Vagina (tissue), 2 donors: ENCODE data around the gene CDH13. TPM values are rescaled to one million over a fixed set of nuclear protein-coding genes. Genes with fewer than 3 reads are reported as not detected.

Source experiments
- DNase-seq, 2 donors: peaks; one replicate each; pipeline ENCODE4 v3.0.0-alpha.2; 2017; ENCODE audit errors: extremely low spot score in 2 of 2
- H3K27ac ChIP-seq: fragments of 200-600 bp; sonication (generic); one replicate; pipeline ENCODE4 v1.5.1; 2019
- H3K27me3 ChIP-seq: fragments of 200-600 bp; sonication (generic); one replicate; pipeline ENCODE4 v1.5.1; 2019
- H3K36me3 ChIP-seq, 2 donors: fragments of 200-600 bp; sonication (generic); one replicate each; pipeline ENCODE4 v1.5.1; 2017 to 2019
- H3K4me1 ChIP-seq: fragments of 200-600 bp; sonication (generic); one replicate; pipeline ENCODE4 v1.5.1; 2019
- H3K4me3 ChIP-seq, 2 donors: fragments of 200-600 bp; sonication (generic); 1 replicate in 1 of 2; 2 replicates in 1 of 2; pipeline ENCODE4 v1.5.1; 2016 to 2019
- H3K9me3 ChIP-seq: fragments of 200-600 bp; sonication (generic); one replicate; pipeline ENCODE4 v1.5.1; 2019
- CTCF ChIP-seq, 3 experiments: fragments of 450-650 bp in 2 of 3; fragments of 200-600 bp in 1 of 3; sonication (generic) in 1 of 3; IDR thresholded peaks; one replicate each; pipeline ENCODE4 v1.5.1; 2017 to 2019; ENCODE audit warnings: antibody characterized with exemption in 3 of 3, mild to moderate bottlenecking in 2 of 3, moderate library complexity in 2 of 3
- POLR2A ChIP-seq, 2 donors: fragments of 450-650 bp; IDR thresholded peaks; one replicate each; pipeline ENCODE4 v1.6.1; 2017; ENCODE audit warnings: antibody characterized with exemption in 2 of 2, mild to moderate bottlenecking in 2 of 2, moderate library complexity in 2 of 2
- POLR2AphosphoS5 ChIP-seq, 2 donors: sonication (generic); formaldehyde crosslinking; IDR thresholded peaks; one replicate each; pipeline ENCODE4 v1.9.0; 2017; ENCODE audit warnings: antibody characterized with exemption in 2 of 2, mild to moderate bottlenecking in 2 of 2, low read depth in 1 of 2; ENCODE audit not compliant: insufficient read depth in 1 of 2
- intact Hi-C: fragments of 100-400 bp; cut with DNase I; formaldehyde crosslinking; loops from one replicate; pipeline ENCODE4 v1.15.1; 2023
- total RNA-seq: library from RNA; depleted of rRNA; stranded (reverse); fragments of >200 nt; gene quantifications from one replicate; pipeline ENCODE4 v1.2.3, GENCODE V29; 2016

CDH13 gene
- total RNA-seq, 1 donor from 2014 or later, result 123 TPM

- H3K27ac ChIP-seq, result no peak overlapping the region
- H3K4me1 ChIP-seq, result no peaks in the 10 kb centered on the region
- TF ChIP-seq POLR2AphosphoS5 (IDR thresholded peaks at IDR 0.05; ENCODE audit: insufficient read depth in 1 of 2, low read depth in 1 of 2) (peak; percentile 48 to 58), CTCF (IDR thresholded peaks at IDR 0.05) (peak; percentile 67 to 95 (median 86)), POLR2A (IDR thresholded peaks at IDR 0.05) (no peak)
- H3K4me3 ChIP-seq, result no peak overlapping the region
- H3K36me3 ChIP-seq, result no peaks in the 10 kb centered on the region
- H3K27me3 ChIP-seq, result no peaks in the 10 kb centered on the region
- intact Hi-C loops, result loop anchor here (10.0 kb wide), 1 partner anchor 48 kb away; no protein-coding TSS in a partner anchor
- DNase-seq, result no peak
- no peaks in the 10 kb centered on the region for H3K9me3 ChIP-seq
Measured at GRCh38 chr16:83826146-83826913, 1199.6 kb downstream of the CDH13 start.

DNA sequence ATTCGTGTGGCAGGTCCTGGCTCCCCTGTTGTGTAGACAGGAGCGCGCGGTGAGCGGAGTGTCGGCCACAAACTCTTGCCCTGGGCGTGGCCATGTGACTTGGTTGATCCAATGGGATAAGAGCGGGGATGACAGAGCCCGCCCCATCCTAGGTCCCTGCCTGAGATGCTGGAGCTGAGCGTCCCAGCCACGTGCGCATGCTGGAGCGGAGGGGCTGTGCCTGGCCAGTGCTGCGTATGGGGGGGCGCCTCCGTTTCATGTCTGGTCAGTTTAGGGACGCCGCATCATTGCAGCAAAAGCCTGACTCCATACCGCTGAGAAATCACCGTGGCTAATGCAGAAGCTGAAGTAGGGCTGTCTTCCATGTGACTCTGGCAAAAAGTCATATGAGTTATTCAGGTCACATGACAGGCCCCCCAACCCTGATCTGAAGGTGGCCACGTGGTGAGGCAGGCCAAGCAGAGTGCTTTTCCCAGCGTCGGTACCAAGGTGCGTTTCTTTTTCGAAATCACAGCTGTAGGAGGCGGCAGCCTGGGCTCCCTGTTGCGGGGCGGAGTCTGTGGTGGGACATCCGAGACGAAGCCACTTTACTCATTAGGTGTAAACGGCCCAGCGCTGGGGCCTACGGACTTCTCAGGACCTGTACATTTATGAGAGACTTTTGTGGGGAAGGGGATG is 1203.5 kb downstream of the CDH13 start:
- no peaks in the 10 kb centered on the region for H3K27me3 ChIP-seq
- DNase-seq, result no peak
- H3K4me3 ChIP-seq, result no peak overlapping the region
- H3K27ac ChIP-seq, result no peak overlapping the region
- intact Hi-C loops, result no loop called here
- no peaks in the 10 kb centered on the region for H3K4me1 ChIP-seq
- no peaks in the 10 kb centered on the region for H3K36me3 ChIP-seq
- no peak for TF ChIP-seq POLR2A (IDR thresholded peaks at IDR 0.05)
- TF ChIP-seq CTCF (IDR thresholded peaks at IDR 0.05), result no peak
- no peak for TF ChIP-seq POLR2AphosphoS5 (IDR thresholded peaks at IDR 0.05; ENCODE audit: insufficient read depth in 1 of 2, low read depth in 1 of 2)
- no peaks in the 10 kb centered on the region for H3K9me3 ChIP-seq

- Histone ChIP-seq H3K27me3 (no peaks in the 10 kb centered on the region), H3K27ac (no peak overlapping the region), H3K9me3 (no peaks in the 10 kb centered on the region), H3K4me3 (no peak overlapping the region), H3K36me3 (no peaks in the 10 kb centered on the region), H3K4me1 (no peaks in the 10 kb centered on the region)
- no peak for TF ChIP-seq POLR2A (IDR thresholded peaks at IDR 0.05)
- no peak for TF ChIP-seq POLR2AphosphoS5 (IDR thresholded peaks at IDR 0.05; ENCODE audit: insufficient read depth in 1 of 2, low read depth in 1 of 2)
- TF ChIP-seq CTCF (IDR thresholded peaks at IDR 0.05), result no peak
- intact Hi-C loops, result no loop called here
- no peak for DNase-seq
Measured at GRCh38 chr16:83830769-83831455, 1204.1 kb downstream of the CDH13 start.

DNA sequence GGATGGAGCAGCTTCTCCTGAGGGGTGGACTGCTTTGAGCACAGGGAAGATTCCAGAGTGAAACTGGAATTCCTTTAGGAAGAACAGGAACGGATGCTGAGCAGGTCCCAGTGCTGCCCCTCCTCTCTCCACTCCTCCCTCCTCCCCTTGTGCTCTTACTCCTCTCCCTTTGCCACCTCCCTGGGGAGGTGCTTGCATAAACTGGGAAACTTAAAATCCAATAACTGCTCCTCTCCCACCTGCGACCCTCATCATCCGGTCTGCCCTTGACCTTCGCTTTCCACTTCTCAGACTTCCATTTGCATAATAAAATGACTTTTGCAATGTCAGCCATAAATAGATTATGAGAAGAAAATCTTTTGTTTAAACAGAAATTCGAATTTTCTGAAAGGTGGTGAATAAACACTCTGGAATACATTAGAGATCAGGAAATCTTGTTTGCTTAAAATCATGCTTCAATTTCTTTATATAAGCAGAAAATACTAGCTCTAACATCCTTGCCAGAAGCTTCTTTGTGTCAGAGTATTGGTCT is 1204.8 kb downstream of the CDH13 start:
- H3K36me3 ChIP-seq, result no peaks in the 10 kb centered on the region
- no peak for TF ChIP-seq POLR2AphosphoS5 (IDR thresholded peaks at IDR 0.05; ENCODE audit: insufficient read depth in 1 of 2, low read depth in 1 of 2)
- H3K27me3 ChIP-seq, result no peaks in the 10 kb centered on the region
- H3K4me3 ChIP-seq, result no peak overlapping the region
- H3K9me3 ChIP-seq, result no peaks in the 10 kb centered on the region
- intact Hi-C loops, result no loop called here
- no peak overlapping the region for H3K27ac ChIP-seq
- DNase-seq, result no peak
- H3K4me1 ChIP-seq, result no peaks in the 10 kb centered on the region

DNA sequence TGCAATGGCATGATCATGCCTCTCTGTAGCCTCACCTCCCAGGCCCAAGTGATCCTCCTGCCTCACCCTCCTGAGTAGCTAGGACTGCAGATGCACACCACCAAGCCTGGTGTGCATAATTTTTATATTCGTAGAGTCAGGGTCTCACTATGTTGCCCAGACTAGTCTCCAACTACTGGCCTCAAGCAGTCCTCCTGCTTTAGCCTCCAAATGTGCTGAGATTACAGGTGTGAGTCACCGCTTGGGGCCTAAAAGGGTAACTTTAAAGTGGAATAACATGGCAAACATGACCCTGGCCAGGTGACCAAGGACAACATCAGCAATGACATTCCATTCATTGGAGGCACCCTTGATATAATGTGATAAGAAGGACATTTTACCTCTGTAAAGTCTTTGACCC is 1207.2 kb downstream of the CDH13 start:
- no peak for DNase-seq
- Histone ChIP-seq H3K36me3 (no peaks in the 10 kb centered on the region), H3K27me3 (no peaks in the 10 kb centered on the region), H3K4me1 (no peaks in the 10 kb centered on the region), H3K4me3 (no peak overlapping the region), H3K9me3 (no peaks in the 10 kb centered on the region), H3K27ac (no peak overlapping the region)
- intact Hi-C loops, result no loop called here
- no peak for TF ChIP-seq POLR2A (IDR thresholded peaks at IDR 0.05)
- no peak for TF ChIP-seq CTCF (IDR thresholded peaks at IDR 0.05)
- TF ChIP-seq POLR2AphosphoS5 (IDR thresholded peaks at IDR 0.05; ENCODE audit: insufficient read depth in 1 of 2, low read depth in 1 of 2), result no peak
